HG03565 (cell line): ENCODE data around the gene SEC14L5.

Experiments
- ATAC-seq: cut with Tn5 transposase; IDR thresholded peaks from one replicate; pipeline ENCODE4 v1.9.1; 2021; ENCODE audit warnings: mild to moderate bottlenecking, moderate library complexity; ENCODE audit not compliant: unreplicated experiment

SEC14L5 gene

DNA sequence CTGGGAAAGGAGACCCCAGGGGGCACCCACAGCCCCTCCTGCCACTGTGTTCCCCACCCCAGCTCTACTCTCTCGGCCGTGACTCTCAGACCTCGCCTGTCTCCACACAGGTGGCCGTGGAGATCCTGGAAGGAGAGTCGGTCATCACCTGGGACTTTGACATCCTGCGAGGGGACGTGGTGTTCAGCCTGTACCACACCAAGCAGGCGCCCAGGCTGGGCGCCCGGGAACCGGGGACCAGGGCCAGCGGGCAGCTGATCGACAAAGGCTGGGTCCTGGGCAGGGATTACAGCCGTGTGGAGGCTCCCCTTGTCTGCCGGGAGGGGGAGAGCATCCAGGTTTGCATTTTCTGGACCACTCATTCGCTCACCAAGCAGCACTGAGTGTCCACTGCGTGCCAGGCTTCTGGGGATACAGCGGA lies 50.2 kb downstream of the SEC14L5 start:
- ATAC-seq = no peak

DNA sequence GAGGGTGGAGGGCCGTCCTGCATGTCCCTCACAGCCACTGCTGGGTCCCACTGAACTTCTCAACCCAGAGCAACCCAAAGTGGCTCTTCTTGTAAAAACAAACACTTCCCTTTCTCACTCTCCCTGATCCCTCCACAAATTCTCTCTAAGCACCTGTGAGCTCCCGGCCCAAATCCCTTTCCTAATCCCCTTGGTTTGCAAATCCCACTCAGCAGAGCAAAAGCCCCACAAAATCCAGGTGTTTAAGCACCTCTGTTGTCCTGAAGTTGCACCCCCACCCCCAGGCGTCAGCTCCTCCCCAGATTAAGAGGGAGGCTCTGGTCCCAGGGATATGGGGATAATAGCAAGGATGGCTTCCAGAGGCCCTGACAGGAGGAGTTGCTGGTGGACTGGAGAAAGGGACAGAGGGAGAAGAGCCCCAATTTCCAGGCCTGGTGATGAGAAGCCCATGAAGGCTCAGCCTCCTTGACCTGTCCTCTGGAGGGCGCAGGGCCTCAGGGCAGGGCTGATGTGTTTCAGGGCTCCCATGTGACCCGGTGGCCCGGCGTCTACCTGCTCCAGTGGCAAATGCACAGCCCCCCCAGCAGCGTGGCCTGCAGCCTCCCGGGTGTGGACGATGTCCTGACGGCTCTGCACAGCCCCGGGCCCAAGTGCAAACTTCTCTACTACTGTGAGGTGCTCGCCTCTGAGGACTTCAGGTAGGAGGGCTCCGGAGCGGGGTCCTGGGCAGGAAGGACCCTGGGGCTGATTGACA lies 52.6 kb downstream of the SEC14L5 start:
- ATAC-seq = no peak

DNA sequence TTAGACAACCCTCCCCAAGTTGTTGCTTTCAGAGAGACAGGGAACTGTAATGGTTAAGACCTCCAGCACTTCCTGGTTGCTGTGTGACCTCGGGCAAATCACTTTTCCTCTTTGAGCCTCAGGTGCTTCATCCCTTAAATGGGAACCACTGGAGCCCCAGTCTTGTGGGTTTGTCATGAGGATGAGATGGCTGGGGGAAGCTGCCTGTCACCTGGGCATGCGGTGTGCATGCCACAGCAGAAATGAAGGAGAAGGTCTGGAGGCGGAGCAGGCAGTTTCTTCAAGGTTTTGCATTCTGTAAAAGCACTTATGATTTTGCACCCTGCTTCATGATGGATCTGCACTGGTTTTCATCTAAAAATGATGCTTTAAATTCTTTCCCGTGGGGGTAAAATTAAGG lies 53.5 kb downstream of the SEC14L5 start:
- ATAC-seq = no peak

DNA sequence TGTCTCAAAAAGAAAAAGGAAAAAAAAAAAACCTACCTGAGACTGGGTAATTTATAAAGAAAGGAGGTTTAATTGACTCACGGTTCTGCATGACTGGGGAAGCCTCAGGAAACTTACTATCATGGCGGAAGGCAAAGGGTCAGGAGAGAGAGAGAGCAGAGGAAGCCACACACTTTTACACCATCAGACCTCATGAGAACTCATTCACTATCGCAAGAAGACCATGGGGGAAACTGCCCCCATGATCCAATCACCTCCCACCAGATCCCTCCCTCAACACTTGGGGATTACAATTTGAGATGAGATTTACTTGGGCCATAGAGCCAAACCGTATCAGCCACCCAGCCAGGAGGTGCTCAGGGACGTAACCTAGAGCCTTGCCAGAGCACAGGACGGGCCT lies 54.8 kb downstream of the SEC14L5 start:
- ATAC-seq = no peak

DNA sequence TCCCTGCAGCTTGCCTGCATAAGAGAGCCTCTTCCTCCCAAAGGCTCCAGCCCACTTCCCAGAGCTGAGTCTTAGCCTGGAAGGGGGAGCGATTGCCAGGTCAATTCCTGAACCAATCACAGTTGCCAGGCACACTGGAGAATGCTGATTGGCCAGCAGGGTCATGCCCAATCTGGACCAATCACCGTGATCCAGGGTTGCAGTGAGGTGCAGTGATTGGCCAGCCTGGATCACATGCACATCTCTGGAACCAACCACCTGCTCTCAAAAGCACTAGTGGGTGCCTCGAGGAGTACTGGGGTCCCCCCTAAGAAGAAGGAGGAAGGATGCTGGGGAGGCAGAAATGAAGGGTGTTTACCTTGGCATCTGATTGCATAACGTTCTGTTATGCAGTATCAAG lies 57.2 kb downstream of the SEC14L5 start:
- ATAC-seq = no peak

DNA sequence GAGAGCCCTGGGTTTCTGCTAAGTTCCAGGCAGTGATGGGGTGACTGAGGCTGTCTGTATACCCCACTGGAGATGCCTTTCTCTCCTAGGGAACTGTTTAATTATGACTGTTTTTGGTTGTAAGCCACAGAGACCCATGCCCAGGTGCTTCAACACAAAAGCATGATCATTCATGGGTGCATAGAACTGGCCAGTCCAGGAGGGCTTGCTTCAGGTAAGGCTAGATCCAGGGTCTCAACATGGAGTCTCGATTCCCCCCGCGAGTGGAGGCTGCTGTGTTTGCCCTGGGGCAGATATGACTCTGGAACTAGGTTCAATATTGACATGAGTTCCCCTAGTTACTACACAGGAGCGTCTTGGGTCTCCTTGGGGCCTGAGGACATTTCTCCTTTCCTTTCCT lies 57.8 kb downstream of the SEC14L5 start:
- no peak for ATAC-seq

DNA sequence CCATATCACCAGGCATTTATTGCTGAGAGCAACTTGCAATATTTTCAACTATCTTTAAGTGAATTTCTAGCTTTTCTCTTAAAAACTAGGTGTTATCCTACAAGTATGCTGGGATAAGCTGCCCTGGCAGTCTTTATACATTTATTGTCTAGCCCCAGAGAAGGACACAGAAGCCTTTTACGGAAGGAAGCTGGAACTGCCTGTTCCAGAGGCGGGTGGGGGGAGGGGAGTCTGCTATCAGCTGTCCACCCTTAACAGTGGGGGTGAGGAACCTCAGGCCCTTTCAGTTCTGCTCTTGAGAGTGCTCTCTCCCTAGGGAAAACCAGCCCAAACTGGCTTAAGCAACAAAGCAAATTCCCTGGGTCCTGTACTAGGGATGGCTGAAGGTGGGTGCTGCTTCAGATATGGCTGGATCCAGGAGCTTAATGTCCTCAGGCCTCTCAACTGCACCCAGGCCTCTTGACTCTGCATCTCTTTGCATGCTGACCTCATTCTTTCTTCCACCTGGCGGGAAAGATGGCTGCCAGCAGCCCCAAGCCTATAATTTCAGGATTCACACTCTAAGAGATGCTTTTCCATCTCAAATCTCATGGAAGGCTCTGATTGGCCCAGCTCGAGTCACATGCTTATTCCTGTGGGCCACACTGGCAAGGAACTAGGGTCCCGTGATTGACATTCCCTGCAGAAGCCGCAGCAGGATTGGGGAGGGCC lies 59.0 kb downstream of the SEC14L5 start:
- ATAC-seq = no peak

DNA sequence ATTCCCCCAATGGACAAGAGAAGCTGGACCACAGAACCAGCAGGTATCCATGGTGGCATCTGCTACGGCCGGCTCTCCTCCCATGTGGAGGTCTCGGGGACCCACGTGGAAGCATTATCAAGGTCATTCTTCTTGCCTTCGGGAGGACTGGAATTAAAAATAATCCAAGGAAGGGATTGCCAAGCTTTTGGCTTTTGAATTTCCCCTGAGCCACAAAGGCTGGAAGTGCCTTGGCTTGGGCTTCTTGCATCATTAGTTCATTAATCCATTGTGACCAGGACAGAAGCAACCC lies 59.5 kb downstream of the SEC14L5 start:
- no peak for ATAC-seq

DNA sequence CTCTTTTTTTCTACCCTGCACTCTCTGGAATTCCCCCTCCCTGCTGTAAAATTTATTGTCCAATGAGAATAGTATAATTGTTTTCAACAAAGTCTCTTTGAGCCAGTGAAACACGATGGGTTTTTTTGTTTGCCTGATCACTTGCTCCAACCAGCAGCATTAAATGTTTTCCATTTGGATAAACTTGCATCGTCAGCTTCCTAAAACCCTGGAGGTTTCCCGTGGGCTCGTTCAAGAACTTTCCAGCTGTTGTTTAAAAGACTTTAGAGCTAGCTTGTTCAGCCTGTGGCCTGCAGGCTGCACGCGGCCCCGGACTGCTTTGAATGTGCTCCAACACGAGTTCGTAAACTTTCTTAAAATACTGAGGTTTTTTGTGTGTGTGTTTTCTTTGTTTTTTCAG lies 60.7 kb downstream of the SEC14L5 start:
- no peak for ATAC-seq

DNA sequence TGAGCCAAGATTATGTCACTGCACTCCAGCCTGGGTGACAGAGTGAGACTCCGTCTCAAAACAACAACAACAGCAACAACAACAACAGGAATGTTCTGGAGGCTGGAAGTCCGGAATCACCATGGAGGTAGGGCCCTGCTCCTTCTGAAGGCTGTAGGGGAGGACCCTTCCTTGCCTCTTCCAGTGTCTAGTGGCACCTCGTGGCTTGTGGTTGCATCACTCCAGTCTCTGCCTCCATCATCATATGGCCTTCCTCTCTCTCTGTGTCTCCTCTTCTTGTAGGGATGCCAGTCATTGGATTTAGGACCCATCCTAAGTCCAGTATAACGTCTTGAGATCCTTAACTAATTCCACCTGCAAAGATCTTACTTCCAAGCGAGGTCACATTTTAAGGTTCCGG lies 61.6 kb downstream of the SEC14L5 start:
- ATAC-seq = no peak

DNA sequence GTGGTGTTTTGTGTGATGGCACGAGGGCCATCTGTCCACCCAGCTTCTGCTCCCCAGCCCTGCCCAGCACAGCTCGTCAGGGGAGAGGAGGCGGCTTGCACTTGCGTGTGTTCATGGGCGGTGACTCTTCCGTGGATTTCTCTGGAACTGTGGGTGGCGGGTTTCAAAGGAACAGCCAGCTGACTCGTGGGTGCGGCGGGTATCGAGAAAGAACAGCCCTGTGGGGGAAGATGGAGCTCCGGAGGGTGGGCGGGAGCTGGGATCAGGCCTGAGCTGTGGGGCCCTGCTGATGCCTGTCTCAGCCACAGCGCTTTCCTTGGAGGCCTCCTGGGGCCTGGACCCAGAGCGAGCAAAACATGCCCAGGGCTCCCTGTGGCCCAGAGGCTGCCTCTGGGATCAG lies 62.4 kb downstream of the SEC14L5 start:
- ATAC-seq = no peak

DNA sequence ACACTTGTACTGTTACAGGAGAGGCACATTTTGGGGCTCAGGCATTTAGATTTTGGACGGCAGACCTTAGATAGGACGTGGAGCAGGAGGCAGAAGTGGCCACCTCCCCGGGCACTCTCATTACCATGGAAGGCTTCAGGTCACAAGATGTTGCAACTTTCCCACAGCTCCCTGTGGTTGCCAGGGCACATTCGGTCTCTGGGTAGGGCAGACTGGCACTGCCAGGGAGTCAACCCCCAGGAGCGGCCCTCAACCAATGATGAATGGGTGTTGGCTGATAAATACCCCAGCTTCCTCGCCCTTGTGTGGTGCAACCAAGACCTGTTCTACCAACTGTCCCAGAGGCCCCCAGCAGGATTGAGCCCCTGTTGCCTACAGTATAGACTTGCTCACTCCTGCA lies 64.4 kb downstream of the SEC14L5 start:
- ATAC-seq = no peak

DNA sequence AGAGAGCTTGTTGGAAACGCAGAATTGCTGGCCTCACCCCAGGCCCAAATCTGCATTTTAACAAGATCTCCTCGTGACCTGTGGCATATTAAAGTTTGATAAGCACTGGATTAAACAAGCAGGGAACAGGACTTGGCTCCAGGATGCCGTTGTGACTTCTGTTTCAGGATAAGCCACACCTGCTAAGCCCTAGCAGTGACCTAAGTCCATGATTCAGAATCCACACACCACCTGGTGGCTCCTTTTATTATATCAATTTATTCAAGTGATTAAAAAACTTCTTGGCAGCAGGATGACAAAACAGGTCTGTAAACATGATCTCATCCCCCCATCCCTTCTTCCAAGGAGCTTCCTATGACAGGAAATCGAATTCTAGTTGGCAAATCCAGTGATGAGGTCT lies 66.5 kb downstream of the SEC14L5 start:
- no peak for ATAC-seq

DNA sequence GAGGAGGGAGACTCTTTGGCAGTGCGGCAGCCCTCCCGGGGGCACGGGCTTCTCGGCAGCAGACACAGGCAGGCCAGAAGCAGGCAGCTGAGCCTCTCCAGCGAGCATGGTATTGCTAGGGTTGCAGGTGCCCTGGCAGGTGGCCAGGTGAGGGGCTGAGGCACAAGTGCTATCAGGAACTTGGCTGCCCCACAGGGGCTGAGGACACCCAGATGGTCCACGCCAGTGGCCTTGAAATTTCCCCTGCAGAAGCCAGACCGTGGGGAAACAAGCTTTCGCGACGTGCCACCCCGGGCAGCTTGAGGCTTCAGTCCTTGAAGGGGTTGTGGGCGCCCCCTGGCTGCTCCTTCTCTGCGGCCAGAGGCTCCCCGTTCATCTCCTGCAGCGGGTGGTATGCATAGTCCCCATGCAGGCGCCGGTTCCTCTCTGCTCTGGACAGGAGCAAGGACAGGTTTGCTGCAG lies 67.1 kb downstream of the SEC14L5 start:
- no peak for ATAC-seq

DNA sequence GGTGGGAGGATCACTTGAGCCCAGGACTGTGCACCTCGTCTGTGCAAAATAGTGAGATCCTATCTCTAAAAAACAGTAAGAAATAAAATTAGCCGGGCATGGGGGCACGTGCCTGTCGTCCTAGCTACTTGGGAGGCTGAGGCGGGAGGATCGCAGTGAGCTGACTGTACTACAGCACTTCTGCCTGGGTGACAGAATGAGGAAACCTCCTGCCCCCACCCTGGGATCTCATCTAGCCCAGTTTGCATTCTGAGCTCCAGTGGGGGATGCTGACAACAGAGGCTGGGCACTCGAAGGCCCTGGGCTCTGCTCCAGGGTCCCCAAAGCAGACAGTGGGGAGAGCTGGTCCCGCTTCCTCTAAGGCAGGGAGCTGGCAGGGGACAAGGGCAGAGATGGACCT lies 68.5 kb downstream of the SEC14L5 start:
- ATAC-seq = no peak

DNA sequence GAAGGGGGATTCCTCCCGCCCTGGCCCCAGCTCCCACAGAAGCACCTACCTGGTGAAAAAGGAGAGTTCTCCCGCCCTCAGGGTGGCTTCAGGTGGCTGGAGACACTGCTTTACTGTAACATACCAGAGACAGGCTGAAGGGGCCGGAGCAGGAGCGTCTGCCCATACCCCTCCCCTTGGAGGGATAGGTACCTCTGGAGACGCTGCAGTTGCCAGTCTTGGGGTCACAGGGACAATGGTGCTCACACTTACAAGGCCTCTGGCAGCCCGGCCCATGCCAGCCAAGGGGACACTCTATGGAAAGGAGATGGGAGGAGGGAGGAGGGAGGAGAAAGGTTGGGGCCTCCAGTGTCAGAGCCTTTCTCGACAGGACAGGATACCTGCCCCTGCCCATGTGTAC lies 69.0 kb downstream of the SEC14L5 start:
- ATAC-seq = no peak

DNA sequence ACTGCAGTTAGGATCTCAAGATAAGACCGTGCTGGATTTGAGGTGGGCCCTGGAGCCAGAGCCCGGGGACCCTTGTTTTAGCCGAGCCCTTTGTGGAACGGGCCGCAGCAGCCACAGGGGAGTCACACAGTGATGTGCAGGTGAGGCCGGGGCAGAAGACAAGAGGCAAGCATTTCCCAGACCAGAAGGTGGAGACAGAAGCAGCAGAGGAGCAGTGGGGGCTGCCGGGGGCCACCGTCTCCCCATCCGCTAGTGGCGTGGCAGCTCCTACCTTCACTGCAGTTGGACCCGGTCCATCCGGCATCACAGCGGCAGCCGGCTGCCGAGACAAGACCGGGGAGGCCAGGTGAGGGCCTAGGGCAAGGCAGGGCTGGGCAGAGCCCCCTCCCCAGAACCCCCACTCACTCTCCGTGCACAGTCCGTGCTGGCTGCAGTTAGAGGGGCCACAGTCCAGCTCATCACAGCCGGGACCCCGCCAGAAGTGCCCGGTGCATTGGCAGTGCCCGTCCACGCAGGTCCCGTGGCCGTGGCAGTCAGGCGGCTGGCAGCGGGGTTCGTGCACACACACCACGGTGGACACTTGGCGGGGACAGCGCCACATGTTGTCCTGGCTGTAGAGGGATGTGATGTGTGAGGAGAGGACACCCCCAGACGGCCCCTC lies 69.6 kb downstream of the SEC14L5 start:
- no peak for ATAC-seq

DNA sequence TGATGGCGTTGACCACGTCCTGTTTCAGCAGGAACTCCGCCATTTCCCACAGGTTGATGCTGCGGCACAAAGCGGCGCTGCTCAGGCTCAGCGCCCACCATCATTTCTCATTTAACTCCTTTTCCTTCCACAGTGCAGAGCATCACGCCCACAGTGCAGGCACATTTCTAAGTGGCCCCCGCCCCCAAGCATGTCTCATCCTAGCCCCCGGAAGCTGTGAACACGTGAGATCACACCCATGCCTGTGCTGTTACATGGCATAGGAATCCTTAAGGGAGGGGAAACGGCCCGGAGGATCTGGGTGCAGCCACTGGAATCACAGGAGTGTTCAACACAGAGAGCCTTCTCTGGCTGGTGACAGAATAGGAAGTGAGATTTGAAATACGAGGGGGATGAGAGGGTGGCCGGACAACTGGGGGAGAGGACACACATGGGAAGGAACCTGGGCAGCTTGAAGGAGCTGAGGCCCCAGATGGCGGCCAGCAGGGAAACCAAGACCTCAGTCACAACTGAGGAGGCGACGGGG lies 70.9 kb downstream of the SEC14L5 start:
- no peak for ATAC-seq

DNA sequence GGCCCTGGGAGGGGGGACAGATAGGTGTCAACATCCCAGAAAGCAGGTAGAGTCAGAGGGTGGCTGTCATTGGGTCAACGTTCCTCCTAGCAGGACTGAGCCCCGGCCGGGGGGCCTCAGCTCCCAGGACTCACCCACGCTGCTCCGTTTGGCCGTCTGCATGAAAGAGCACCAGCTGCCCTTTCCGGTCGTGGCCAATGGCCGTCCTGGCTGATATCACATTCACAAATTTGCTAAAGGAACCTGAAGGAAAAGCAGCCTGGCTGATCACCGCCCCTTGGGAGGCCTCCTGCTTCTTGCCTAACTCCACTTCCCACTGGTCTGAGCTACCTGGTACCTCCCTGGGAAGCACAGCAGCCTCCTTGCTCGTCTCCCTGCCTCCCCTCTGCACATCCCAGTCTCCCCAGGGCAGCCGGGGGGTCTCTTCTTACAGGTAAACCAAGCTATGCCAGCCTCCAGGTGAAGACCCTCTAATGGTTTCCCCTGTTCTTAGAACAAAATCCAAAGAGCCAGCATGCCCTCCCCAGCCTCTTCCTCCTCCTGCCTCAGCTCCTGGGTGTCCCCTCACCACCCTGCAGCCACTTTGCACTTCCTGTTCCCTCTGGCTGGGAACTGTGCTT lies 72.2 kb downstream of the SEC14L5 start:
- no peak for ATAC-seq

DNA sequence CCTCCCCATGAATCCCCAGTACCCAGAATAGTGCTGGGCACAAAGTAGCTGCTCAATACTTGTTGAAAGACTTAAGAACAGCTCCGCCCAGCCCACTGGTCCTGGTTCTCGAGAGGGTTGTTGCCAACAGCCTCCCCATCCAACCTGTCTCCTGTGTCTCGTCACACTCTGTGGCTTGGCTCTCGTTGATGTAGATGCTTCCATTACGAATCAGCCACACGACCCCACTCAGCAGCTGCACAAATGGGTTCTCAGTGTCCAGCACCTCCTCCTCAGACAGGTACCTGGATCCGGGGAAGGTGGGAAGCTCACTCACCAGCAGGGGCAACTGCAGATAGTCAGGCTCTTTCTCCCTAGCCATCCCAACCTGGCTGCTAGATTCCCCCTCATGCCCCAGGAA lies 73.5 kb downstream of the SEC14L5 start:
- no peak for ATAC-seq

DNA sequence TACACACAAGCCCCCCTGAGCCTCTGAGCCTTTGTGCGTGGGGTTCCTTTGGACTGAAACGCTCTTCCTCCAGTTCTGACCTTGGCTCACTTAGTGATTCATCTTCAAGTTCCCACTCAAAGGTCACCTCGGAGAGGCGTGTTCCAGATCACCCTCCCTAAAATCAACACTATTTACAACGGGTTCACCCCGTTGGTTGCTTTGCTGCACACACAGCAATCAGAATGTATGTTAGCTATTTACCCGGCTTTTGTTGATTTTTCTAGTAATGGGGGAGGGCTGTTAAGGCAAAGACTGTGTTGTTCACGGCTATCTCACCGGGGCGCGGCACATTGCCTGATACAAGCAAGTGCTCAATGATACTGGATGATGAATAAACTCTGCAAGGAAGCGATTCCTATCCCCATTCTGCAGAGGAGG lies 74.6 kb downstream of the SEC14L5 start:
- no peak for ATAC-seq
